ENCODE data around the gene VAMP4.

Gene VAMP4

GRCh38 chr1:171763764-171764163 lies 21.9 kb upstream of the VAMP4 start:
- no peak overlapping the region for H3K4me3 Mint-ChIP-seq
- no peaks in the 10 kb centered on the region for H3K9me3 Mint-ChIP-seq
- no peaks in the 10 kb centered on the region for H3K36me3 Mint-ChIP-seq
- H3K4me1 Mint-ChIP-seq, result peaks cover 0 to 4% of the 10 kb centered on the region in 2 donors
- no peak overlapping the region for H3K27ac Mint-ChIP-seq
- DNase-seq (no peak), ATAC-seq (replicated peaks) (no peak)
- peaks cover 15 to 18% of the 10 kb centered on the region in 2 donors for H3K27me3 Mint-ChIP-seq

- peaks cover 0 to 4% of the 10 kb centered on the region in 2 donors for H3K4me1 Mint-ChIP-seq
- no peaks in the 10 kb centered on the region for H3K9me3 Mint-ChIP-seq
- H3K36me3 Mint-ChIP-seq, result no peaks in the 10 kb centered on the region
- H3K4me3 Mint-ChIP-seq, result no peak overlapping the region
- ATAC-seq (replicated peaks) (no peak), DNase-seq (no peak)
- no peak overlapping the region for H3K27ac Mint-ChIP-seq
- H3K27me3 Mint-ChIP-seq, result peaks cover 15 to 18% of the 10 kb centered on the region in 2 donors
Observed at GRCh38 chr1:171762143-171762563, 20.3 kb upstream of the VAMP4 start.

- Mint-ChIP-seq H3K27me3 (peaks cover 21 to 27% of the 10 kb centered on the region in 2 donors), H3K4me1 (no peaks in the 10 kb centered on the region)
- no peak for DNase-seq
Observed at GRCh38 chr1:171758011-171758410, 16.1 kb upstream of the VAMP4 start.

GRCh38 chr1:171756856-171757255 lies 15.0 kb upstream of the VAMP4 start:
- ATAC-seq (replicated peaks) (no peak), DNase-seq (no peak)
- Mint-ChIP-seq H3K9me3 (no peaks in the 10 kb centered on the region), H3K4me3 (no peak overlapping the region), H3K36me3 (no peaks in the 10 kb centered on the region), H3K27ac (no peak overlapping the region), H3K4me1 (no peaks in the 10 kb centered on the region), H3K27me3 (peaks cover 20 to 22% of the 10 kb centered on the region in 2 donors)

More at GRCh38 chr1:171758011-171758410, 16.1 kb upstream of the VAMP4 start:
- Mint-ChIP-seq H3K4me3 (no peak overlapping the region), H3K9me3 (no peaks in the 10 kb centered on the region), H3K36me3 (no peaks in the 10 kb centered on the region), H3K27ac (no peak overlapping the region)
- no peak for ATAC-seq (replicated peaks)

DNA sequence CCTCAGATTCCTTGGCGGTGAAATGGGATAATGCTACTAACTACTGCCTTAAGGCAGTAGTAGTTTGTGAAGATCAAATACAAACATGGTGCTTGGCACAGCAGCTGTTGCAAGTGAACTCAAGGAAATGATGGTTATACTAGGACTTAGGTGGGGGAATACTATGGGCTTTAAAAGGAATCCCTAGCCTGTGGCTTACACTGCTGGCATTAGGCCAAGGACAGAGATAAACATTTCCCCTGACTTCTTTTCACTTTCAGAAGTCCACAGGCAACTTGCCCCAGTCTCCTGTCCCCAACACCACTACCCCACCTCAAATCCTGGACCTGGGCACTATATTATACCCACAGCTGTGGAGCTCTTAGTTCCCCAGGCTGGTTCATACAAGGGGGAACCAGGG lies 13.1 kb upstream of the VAMP4 start:
- ATAC-seq (replicated peaks) (no peak), DNase-seq (no peak)
- H3K4me3 Mint-ChIP-seq, result no peak overlapping the region
- no peaks in the 10 kb centered on the region for H3K9me3 Mint-ChIP-seq
- peaks cover 20 to 22% of the 10 kb centered on the region in 2 donors for H3K27me3 Mint-ChIP-seq
- no peaks in the 10 kb centered on the region for H3K4me1 Mint-ChIP-seq
- no peak overlapping the region for H3K27ac Mint-ChIP-seq
- no peaks in the 10 kb centered on the region for H3K36me3 Mint-ChIP-seq

- DNase-seq, result no peak
- H3K27me3 Mint-ChIP-seq, result peaks cover 20 to 22% of the 10 kb centered on the region in 2 donors
- H3K9me3 Mint-ChIP-seq, result no peaks in the 10 kb centered on the region
- H3K4me1 Mint-ChIP-seq, result no peaks in the 10 kb centered on the region
- H3K4me3 Mint-ChIP-seq, result no peak overlapping the region
- no peak for ATAC-seq (replicated peaks)
- no peak overlapping the region for H3K27ac Mint-ChIP-seq
- no peaks in the 10 kb centered on the region for H3K36me3 Mint-ChIP-seq
Observed at GRCh38 chr1:171754353-171754705, 12.5 kb upstream of the VAMP4 start.

DNA sequence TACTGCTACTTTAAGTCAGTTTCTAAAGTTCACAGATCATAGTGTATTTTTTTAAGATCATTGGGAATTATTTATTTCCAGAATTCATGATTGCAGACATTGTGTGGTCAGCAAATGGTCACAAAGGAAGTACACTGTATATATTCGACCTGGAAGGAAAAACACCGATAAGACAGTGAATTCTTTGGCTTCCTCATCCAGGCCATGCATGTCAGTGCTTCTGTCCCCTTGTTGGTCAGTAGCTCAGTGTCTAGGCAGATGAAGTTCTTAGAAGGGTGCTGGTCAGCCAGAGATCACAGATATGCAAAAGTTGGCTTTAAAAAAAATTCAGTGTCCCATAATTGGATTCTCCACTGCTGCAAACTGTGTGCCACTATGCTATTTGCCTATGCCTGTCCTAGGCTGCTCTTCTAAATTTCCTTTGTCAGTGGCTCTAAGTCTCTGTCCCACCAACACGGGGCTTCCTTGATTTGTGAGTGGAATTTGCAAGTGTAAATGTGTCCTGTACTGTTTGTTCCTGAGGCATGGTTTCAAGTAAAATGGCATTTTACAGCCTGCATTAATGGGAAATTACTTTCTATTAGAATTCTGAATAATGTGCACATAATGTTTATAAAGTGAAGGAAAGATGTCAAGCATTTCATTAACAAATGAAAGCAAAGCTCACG lies 12.0 kb upstream of the VAMP4 start:
- ATAC-seq (replicated peaks), result no peak
- Mint-ChIP-seq H3K36me3 (no peaks in the 10 kb centered on the region), H3K27me3 (peaks cover 20 to 22% of the 10 kb centered on the region in 2 donors), H3K4me1 (no peaks in the 10 kb centered on the region), H3K9me3 (no peaks in the 10 kb centered on the region), H3K27ac (no peak overlapping the region), H3K4me3 (no peak overlapping the region)
- DNase-seq, result no peak

DNA sequence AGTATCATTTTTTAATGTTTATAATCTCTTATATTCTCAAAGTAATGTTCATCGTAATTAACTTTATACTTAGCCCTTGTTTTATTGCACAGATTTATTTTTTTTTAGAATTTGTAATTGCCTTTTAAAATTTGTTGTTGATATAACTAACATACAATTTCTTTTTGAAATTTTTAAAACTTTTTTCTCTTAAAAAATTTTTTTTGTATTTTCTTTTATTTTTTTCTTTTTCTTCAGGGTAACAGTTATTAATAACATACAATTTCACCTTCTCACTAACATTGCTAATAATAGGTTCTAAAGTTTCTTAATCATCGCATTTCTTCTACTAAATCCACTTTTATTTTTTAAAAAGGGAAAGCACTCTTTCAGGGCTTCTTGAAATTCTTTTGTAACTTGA lies 11.3 kb upstream of the VAMP4 start:
- Mint-ChIP-seq H3K36me3 (no peaks in the 10 kb centered on the region), H3K27ac (no peak overlapping the region), H3K4me3 (no peak overlapping the region), H3K9me3 (no peaks in the 10 kb centered on the region), H3K27me3 (peaks cover 20 to 22% of the 10 kb centered on the region in 2 donors), H3K4me1 (no peaks in the 10 kb centered on the region)
- no peak for DNase-seq
- ATAC-seq (replicated peaks), result no peak

- ATAC-seq (replicated peaks) (no peak), DNase-seq (no peak)
- peaks cover 12 to 22% of the 10 kb centered on the region in 2 donors for H3K27me3 Mint-ChIP-seq
- no peaks in the 10 kb centered on the region for H3K9me3 Mint-ChIP-seq
- no peak overlapping the region for H3K4me3 Mint-ChIP-seq
- H3K27ac Mint-ChIP-seq, result no peak overlapping the region
- H3K4me1 Mint-ChIP-seq, result no peaks in the 10 kb centered on the region
- no peaks in the 10 kb centered on the region for H3K36me3 Mint-ChIP-seq
Observed at GRCh38 chr1:171751221-171751620, 9.4 kb upstream of the VAMP4 start.

- Mint-ChIP-seq H3K9me3 (no peaks in the 10 kb centered on the region), H3K4me1 (peaks cover 2 to 3% of the 10 kb centered on the region in 2 donors)
Observed at GRCh38 chr1:171748651-171749050, 6.8 kb upstream of the VAMP4 start.

DNA sequence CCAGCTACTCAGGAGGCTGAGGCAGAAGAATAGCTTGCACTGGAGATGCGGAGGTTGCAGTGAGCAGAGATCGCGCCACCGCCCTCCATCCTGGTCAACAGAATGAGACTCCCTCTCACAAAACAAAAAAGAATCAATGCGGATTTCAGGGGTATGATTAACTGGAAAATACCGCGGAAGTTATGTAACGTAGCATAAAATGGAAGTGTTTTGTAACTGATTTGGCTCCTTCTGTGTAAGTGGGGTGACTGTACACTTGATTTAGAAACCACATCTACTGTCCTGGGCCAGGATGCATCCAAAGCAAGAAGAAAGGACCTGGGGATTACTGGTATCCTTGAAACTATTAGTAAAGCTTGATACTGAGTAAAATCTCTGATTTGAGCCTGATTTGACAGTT lies 3.1 kb upstream of the VAMP4 start:
- ATAC-seq (replicated peaks), result no peak
- no peaks in the 10 kb centered on the region for H3K36me3 Mint-ChIP-seq
- no peak overlapping the region for H3K27ac Mint-ChIP-seq
- no peak for DNase-seq
- H3K4me3 Mint-ChIP-seq, result no peak overlapping the region
- peaks cover 15 to 31% of the 10 kb centered on the region in 2 donors for H3K4me1 Mint-ChIP-seq
- H3K27me3 Mint-ChIP-seq, result no peaks in the 10 kb centered on the region
- no peaks in the 10 kb centered on the region for H3K9me3 Mint-ChIP-seq

More at GRCh38 chr1:171748651-171749050, 6.8 kb upstream of the VAMP4 start:
- H3K4me3 Mint-ChIP-seq, result no peak overlapping the region
- H3K27me3 Mint-ChIP-seq, result no peaks in the 10 kb centered on the region
- DNase-seq, result no peak
- H3K27ac Mint-ChIP-seq, result no peak overlapping the region
- no peaks in the 10 kb centered on the region for H3K36me3 Mint-ChIP-seq
- ATAC-seq (replicated peaks), result no peak

DNA sequence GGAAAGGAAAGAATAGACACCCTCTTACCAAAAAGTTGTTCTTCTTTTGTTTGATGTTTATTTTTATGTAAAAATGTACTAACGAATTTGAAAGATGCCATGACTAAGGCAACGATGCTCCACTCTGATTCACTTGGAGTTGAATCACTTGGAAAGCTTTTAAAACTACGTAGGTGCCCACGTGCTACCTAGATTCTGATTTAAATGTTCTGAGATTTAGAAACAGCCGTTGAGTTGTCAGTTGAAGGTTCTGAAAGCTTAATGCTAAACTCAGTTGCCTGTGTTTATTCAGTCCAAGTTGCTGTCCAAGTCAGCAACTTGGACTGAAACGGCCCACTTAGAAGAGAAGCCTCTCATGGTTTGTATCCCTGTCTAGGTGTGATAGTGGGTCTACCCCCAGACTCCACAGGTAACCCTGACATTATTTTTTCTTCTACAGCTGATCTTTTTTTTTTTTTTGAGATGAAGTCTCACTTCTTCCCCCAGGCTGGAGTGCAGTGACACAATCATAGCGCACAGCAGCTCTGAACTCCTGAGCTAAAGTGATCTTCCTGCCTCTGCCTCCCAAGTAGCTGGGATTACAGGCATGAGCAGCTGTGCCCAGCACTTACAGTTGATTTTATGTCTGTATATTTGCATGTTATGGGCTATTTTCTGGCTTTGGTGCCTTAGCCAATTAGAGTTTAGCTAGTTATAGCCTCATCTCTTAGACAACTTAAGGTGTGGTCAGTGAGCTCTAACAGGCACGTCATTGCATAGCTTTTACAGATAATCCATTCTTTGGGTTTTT lies 1.4 kb upstream of the VAMP4 start:
- peaks cover 19 to 40% of the 10 kb centered on the region in 2 donors for H3K4me1 Mint-ChIP-seq
- ATAC-seq (replicated peaks) (no peak), DNase-seq (no peak)
- no peaks in the 10 kb centered on the region for H3K27me3 Mint-ChIP-seq
- H3K4me3 Mint-ChIP-seq, result peak overlapping the region; percentile 99
- H3K27ac Mint-ChIP-seq, result peak overlapping the region; percentile 99
- H3K9me3 Mint-ChIP-seq, result no peaks in the 10 kb centered on the region
- H3K36me3 Mint-ChIP-seq, result no peaks in the 10 kb centered on the region

GRCh38 chr1:171742577-171742922 lies 685 bp upstream of the VAMP4 start:
- DNase-seq, result no peak
- ATAC-seq (replicated peaks), result peak in 1 of 2 donors; percentile 3
- no peaks in the 10 kb centered on the region for H3K27me3 Mint-ChIP-seq
- H3K27ac Mint-ChIP-seq, result peak overlapping the region; percentile 99
- peak overlapping the region; percentile 99 for H3K4me3 Mint-ChIP-seq
- H3K9me3 Mint-ChIP-seq, result no peaks in the 10 kb centered on the region
- H3K36me3 Mint-ChIP-seq, result no peaks in the 10 kb centered on the region
- H3K4me1 Mint-ChIP-seq, result peaks cover 19 to 40% of the 10 kb centered on the region in 2 donors

- Mint-ChIP-seq H3K27ac (peak overlapping the region; percentile 99), H3K4me3 (peak overlapping the region; percentile 99), H3K36me3 (peaks cover 8 to 9% of the 10 kb centered on the region in 2 donors), H3K4me1 (peaks cover 19 to 40% of the 10 kb centered on the region in 2 donors), H3K9me3 (no peaks in the 10 kb centered on the region), H3K27me3 (no peaks in the 10 kb centered on the region)
- DNase-seq (peak; percentile 19), ATAC-seq (replicated peaks) (peak; percentile 51 to 54)
Observed at GRCh38 chr1:171740987-171741871, 636 bp downstream of the VAMP4 start.

Data from stimulated activated naive B cell treated with anti-CD40 and anti-IgM and Interleukin-4, amounts not matched to agents 10 μg/mL and 1 μg/mL and 100 μg/mL, for 72 hours (primary cell).